AG04449 (cell line): ENCODE measurements around the gene MICAL3.

Experiments used
- CTCF ChIA-PET: fragments of 350-600 bp; formaldehyde crosslinking; extraction: SDS; loops from one replicate; lab custom pipeline; 2021; ENCODE audit warnings: antibody characterized with exemption; lab: Yijun Ruan, JAX
- POLR2A ChIA-PET: fragments of 400-600, 350-600 bp; formaldehyde crosslinking; extraction: SDS; loops from one replicate; lab custom pipeline; 2020; ENCODE audit warnings: antibody characterized with exemption, inconsistent platforms; lab: Yijun Ruan, JAX
- DNase-seq: peaks from one replicate; pipeline ENCODE4 v3.0.0-alpha.2; 2010; ENCODE audit warnings: low read depth, low spot score
- H3K4me3 ChIP-seq: 2 replicates; pipeline ENCODE4 v1.5.1; 2011; ENCODE audit warnings: low read depth, mild to moderate bottlenecking, control low read depth, low read length
- CTCF ChIP-seq: IDR thresholded peaks from one replicate; pipeline ENCODE4 v1.5.1; 2011; ENCODE audit warnings: mild to moderate bottlenecking, moderate library complexity, low read length, control low read depth, inconsistent platforms; ENCODE audit not compliant: insufficient read depth; ENCODE audit errors: missing control alignments

The MICAL3 gene

GRCh38 chr22:17788528-17789378 is 235.6 kb downstream of the MICAL3 start:
- H3K4me3 ChIP-seq: no peak overlapping the region
- DNase-seq: no peak
- ChIA-PET CTCF (interaction anchor here (1.2 to 9.4 kb wide), 4 partner anchors 10 to 233 kb away, joined by 4 to 99 read pairs (median 47); no protein-coding TSS in a partner anchor), POLR2A (no interaction called here)
- TF ChIP-seq CTCF: no peak

DNA sequence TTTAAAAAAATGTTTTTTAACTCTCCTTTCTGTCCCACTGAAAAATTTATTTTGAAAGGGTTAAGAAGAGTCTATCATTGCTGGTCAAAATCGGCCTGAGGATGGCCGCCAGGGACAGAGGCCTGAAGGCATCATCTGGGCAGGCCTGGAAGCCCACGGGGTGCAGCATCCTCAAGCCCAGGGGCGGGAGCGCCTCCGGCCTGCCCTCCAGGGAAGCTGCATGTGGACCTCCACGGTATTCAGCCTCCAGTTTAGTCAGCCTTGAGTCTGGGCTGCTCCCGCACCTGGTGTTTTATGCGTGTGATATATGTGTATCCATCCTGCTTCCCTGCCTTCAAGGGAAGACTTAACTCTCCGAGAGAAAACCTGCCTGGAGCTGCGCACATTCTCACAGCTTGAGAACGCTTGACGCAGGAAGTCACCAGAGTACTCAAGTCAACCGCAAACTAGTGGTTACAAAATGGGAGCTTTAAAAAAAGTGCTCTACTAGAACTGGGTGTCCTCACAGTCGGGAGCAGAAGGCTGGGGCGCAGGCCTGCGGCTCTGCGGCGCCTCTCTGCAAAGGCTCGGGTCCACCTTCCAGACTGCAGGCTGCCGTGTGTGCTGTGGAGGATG is 236.5 kb downstream of the MICAL3 start:
- no peak overlapping the region for H3K4me3 ChIP-seq
- TF ChIP-seq CTCF: no peak
- ChIA-PET POLR2A (interaction anchor here (0.5 kb wide), 1 partner anchor 15 kb away, joined by 3 read pairs; no protein-coding TSS in a partner anchor), CTCF (interaction anchor here (0.8 to 9.4 kb wide), 7 partner anchors 11 to 232 kb away, joined by 3 to 99 read pairs (median 4); no protein-coding TSS in a partner anchor)
- no peak for DNase-seq

- TF ChIP-seq CTCF: no peak
- no peak for DNase-seq
- no peak overlapping the region for H3K4me3 ChIP-seq
- CTCF ChIA-PET: interaction anchor here (0.8 to 9.4 kb wide), 7 partner anchors 14 to 285 kb away, joined by 3 to 99 read pairs (median 4); no protein-coding TSS in a partner anchor
- POLR2A ChIA-PET: no interaction called here
These were observed 237.1 kb downstream of the MICAL3 start for GRCh38 chr22:17787241-17787640.

DNA sequence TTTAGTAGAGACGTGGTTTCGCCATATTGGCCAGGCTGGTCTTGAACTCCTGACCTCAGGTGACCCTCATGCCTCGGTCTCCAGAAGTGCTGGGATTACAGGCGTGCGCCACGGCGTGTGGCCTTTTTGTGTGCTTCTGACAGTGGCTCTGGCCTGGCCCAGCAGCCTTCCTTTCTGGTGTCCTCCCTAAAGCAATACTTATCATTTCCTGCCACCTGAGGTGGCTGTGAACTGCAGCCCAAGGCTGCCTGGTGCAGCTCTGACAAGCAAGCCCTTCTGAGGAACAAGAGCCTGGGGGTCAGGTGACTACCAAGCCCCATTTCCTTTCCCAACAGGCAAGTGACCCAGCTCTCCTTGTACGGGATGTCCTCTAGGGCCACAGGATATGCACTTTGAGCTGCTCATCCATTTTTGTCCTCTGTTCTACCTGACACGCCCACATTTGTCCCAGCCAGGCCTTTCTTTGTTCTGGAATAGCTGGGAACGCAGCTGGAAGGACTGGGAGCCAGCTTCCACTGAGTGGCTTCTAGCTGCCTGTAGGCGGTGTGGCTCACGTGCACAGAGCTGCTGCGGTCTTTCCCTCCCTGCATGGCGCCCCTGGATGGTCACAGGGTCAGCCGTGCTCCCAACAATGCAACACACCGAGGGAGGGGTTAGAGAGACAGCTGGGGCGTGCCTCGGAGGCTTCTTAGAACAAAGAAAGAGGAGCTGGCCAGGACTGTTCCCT is 237.8 kb downstream of the MICAL3 start:
- TF ChIP-seq CTCF: no peak
- POLR2A ChIA-PET: no interaction called here
- CTCF ChIA-PET: interaction anchor here (1.2 to 9.4 kb wide), 13 partner anchors 10 to 711 kb away, joined by 3 to 99 read pairs (median 6); partner anchors contain the start of gene PEX26
- H3K4me3 ChIP-seq: no peak overlapping the region
- DNase-seq: no peak

DNA sequence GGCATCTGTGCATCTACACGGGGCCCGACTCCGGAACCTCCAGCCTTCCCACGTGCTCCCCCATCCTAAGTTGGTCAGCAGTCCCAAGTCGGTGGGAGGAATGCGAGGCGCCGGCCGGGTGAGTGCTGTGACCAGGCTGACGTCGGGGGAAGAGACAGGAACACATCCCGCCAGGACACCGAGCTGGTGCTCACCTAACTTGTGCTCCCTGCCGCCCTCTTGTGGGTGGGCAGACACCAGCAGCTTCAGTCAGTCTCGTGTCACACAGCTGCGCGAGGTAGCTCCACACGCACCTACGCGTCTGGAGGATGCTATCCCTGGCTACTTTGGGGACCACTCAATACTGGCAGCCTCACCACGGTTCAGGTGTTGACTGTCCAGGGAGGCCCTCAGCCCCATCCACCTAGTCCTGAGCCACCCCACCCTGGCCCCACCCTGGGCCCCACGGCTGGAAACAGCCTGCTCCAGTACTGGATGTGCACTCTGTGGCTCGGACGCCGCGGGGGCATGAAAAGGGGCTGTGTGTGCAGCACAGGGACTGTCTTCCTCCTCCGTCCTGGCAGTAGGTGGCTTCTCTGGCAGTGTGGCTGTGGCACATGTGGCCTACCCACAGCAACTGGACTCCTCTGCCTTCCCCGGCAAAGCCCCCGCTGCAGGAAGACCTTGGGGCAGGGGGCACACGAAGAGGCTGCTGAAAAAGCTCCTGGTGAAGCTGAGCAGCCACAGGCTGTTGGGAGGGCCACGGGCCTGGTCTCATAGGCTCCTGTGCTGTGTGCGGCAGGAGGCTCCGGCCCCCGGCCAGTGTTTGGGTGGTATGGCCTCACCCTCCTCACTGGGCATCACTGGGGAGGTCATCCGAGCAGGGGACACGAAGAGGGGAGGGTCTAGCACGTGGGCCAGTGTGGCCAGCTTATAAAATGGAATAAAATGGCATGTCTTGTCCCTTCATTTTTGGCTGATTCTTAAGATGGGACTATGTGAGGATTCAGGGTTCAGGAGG is 238.9 kb downstream of the MICAL3 start:
- no peak overlapping the region for H3K4me3 ChIP-seq
- ChIA-PET POLR2A (no interaction called here), CTCF (interaction anchor here (0.7 to 9.4 kb wide), 21 partner anchors 10 to 710 kb away, joined by 3 to 99 read pairs (median 5); partner anchors contain the start of gene PEX26)
- TF ChIP-seq CTCF: peak; percentile 60
- no peak for DNase-seq
